ENCODE measurements around the gene VAV1. TPM values are rescaled to one million over a fixed set of nuclear protein-coding genes. Genes with fewer than 3 reads are reported as not detected.

The VAV1 gene
- total and polyA plus RNA-seq, 2 of the 13 experiments (the other 11 are each of a cell fraction or from before 2014, with no cell fraction given), result not detected

GRCh38 chr19:6811906-6812305 is 39.4 kb downstream of the VAV1 start (continued):
- TF ChIP-seq CREB3 (CRISPR knock-in tag; IDR thresholded peaks at IDR 0.05) (no peak), ZNF143 (CRISPR knock-in tag; IDR thresholded peaks at IDR 0.05) (peak; percentile 86), RAD21 (CRISPR knock-in tag; IDR thresholded peaks at IDR 0.05) (no peak), THAP11 (CRISPR knock-in tag; IDR thresholded peaks at IDR 0.05) (peak; percentile 94), PHF5A (CRISPR knock-in tag; IDR thresholded peaks at IDR 0.05; ENCODE audit: low read depth, unreplicated experiment) (no peak), CCDC6 (CRISPR knock-in tag; IDR thresholded peaks at IDR 0.05) (no peak), PRMT3 (CRISPR knock-in tag; IDR thresholded peaks at IDR 0.05; ENCODE audit: borderline replicate concordance, low read depth) (no peak), RXRA (CRISPR knock-in tag; IDR thresholded peaks at IDR 0.05) (no peak), ZNF781 (CRISPR knock-in tag; IDR thresholded peaks at IDR 0.05; ENCODE audit: borderline replicate concordance, not compliant biosample characterization) (no peak), LCORL (IDR thresholded peaks at IDR 0.05) (no peak), LCORL (CRISPR knock-in tag; IDR thresholded peaks at IDR 0.05) (no peak), NFYB (CRISPR knock-in tag; IDR thresholded peaks at IDR 0.05) (peak; percentile 55), ZNF747 (CRISPR knock-in tag; IDR thresholded peaks at IDR 0.05; ENCODE audit: borderline replicate concordance) (no peak), HCFC1 (IDR thresholded peaks at IDR 0.05; ENCODE audit: low read depth, low read length) (peak; percentile 39; the same call in 1 of the 2 replicates), ARID5B (CRISPR knock-in tag; IDR thresholded peaks at IDR 0.05) (no peak), SKIL (CRISPR knock-in tag; IDR thresholded peaks at IDR 0.05; ENCODE audit: borderline replicate concordance) (no peak), ZNF343 (CRISPR knock-in tag; IDR thresholded peaks at IDR 0.05) (no peak), TRIM22 (IDR thresholded peaks at IDR 0.05) (no peak), MED13 (CRISPR knock-in tag; IDR thresholded peaks at IDR 0.05) (no peak)
